Astrocyte (in vitro differentiated cells and primary cell): ENCODE data around the gene PRRG1. TPM values are rescaled to one million over a fixed set of nuclear protein-coding genes. Genes with fewer than 3 reads are reported as not detected.

Experiments
- DNase-seq: peaks from one replicate; pipeline ENCODE4 v3.0.0-alpha.2; 2010; ENCODE audit warnings: low read depth
- FAIRE-seq: peaks from 2 replicates; lab custom pipeline; 2011; peaks lifted over from hg19 to GRCh38; lab: Jason Lieb, UNC
- H2AFZ ChIP-seq: 2 replicates; pipeline ENCODE4 v1.6.0; 2012; ENCODE audit warnings: low read depth, low read length, inconsistent platforms
- H3K27ac ChIP-seq: 2 replicates; pipeline ENCODE4 v1.5.1; 2011; ENCODE audit warnings: low read depth, low read length, inconsistent platforms
- H3K27me3 ChIP-seq: 2 replicates; pipeline ENCODE4 v1.6.0; 2011; ENCODE audit warnings: low read length, inconsistent platforms; ENCODE audit not compliant: insufficient read depth
- H3K36me3 ChIP-seq: 2 replicates; pipeline ENCODE4 v1.5.1; 2011; ENCODE audit warnings: low read length, inconsistent platforms; ENCODE audit not compliant: insufficient read depth
- H3K4me1 ChIP-seq: 2 replicates; pipeline ENCODE4 v1.5.1; 2011; ENCODE audit warnings: low read length, inconsistent platforms; ENCODE audit not compliant: insufficient read depth
- H3K4me2 ChIP-seq: 2 replicates; pipeline ENCODE4 v1.6.0; 2012; ENCODE audit warnings: low read length, inconsistent platforms
- H3K4me3 ChIP-seq: 2 replicates; pipeline ENCODE4 v1.5.1; 2011; ENCODE audit warnings: low read depth, mild to moderate bottlenecking, low read length, inconsistent platforms; ENCODE audit not compliant: insufficient read depth
- H3K79me2 ChIP-seq: 2 replicates; pipeline ENCODE4 v1.6.0; 2012; ENCODE audit warnings: mild to moderate bottlenecking, low read length, inconsistent platforms; ENCODE audit not compliant: insufficient read depth
- H3K9ac ChIP-seq: 2 replicates; pipeline ENCODE4 v1.6.0; 2012; ENCODE audit warnings: mild to moderate bottlenecking, low read length, inconsistent platforms
- H3K9me3 ChIP-seq: 2 replicates; pipeline ENCODE4 v1.5.1; 2012; ENCODE audit warnings: low read depth, mild to moderate bottlenecking, low read length, inconsistent platforms; ENCODE audit not compliant: insufficient read depth
- H4K20me1 ChIP-seq: 2 replicates; pipeline ENCODE4 v1.6.0; 2012; ENCODE audit warnings: low read length, inconsistent platforms; ENCODE audit not compliant: insufficient read depth
- H3K27ac Mint-ChIP-seq: one replicate; pipeline ENCODE4 v1.8.0; 2021; ENCODE audit warnings: mild to moderate bottlenecking, mixed read lengths; ENCODE audit not compliant: unreplicated experiment
- H3K27me3 Mint-ChIP-seq: one replicate; pipeline ENCODE4 v1.8.0; 2021; ENCODE audit warnings: low read depth, mixed read lengths; ENCODE audit not compliant: unreplicated experiment
- H3K36me3 Mint-ChIP-seq: one replicate; pipeline ENCODE4 v1.8.0; 2021; ENCODE audit warnings: low read depth, mixed read lengths; ENCODE audit not compliant: unreplicated experiment
- H3K4me1 Mint-ChIP-seq: one replicate; pipeline ENCODE4 v1.8.0; 2021; ENCODE audit warnings: low read depth, mixed read lengths; ENCODE audit not compliant: unreplicated experiment
- H3K4me3 Mint-ChIP-seq: one replicate; pipeline ENCODE4 v1.8.0; 2021; ENCODE audit warnings: mild to moderate bottlenecking, moderate library complexity, mixed read lengths; ENCODE audit not compliant: unreplicated experiment
- H3K9me3 Mint-ChIP-seq: one replicate; pipeline ENCODE4 v1.8.0; 2021; ENCODE audit warnings: mild to moderate bottlenecking, mixed read lengths; ENCODE audit not compliant: unreplicated experiment
- CTCF ChIP-seq: IDR thresholded peaks from 2 replicates; pipeline ENCODE4 v1.5.1; 2011; ENCODE audit warnings: low read depth, mild to moderate bottlenecking, inconsistent platforms, low read length, moderate library complexity; ENCODE audit not compliant: insufficient read depth
- EZH2 ChIP-seq: IDR thresholded peaks from 2 replicates; pipeline ENCODE4 v1.6.1; 2012; ENCODE audit warnings: mild to moderate bottlenecking, low read length, inconsistent platforms; ENCODE audit not compliant: insufficient read depth
- total RNA-seq: library from RNA; stranded (reverse); gene quantifications from 2 replicates; pipeline ENCODE4 v1.2.1, GENCODE V29; 2021

The PRRG1 gene
- total RNA-seq, 1 donor from 2014 or later = 33.7 TPM

- no peak overlapping the region for H3K27ac ChIP-seq
- H3K4me1 ChIP-seq = no peaks in the 10 kb centered on the region
- no peaks in the 10 kb centered on the region for H3K79me2 ChIP-seq
- no peak for TF ChIP-seq EZH2
- TF ChIP-seq CTCF = no peak
- no peaks in the 10 kb centered on the region for H3K27me3 ChIP-seq
- H3K9ac ChIP-seq = no peak overlapping the region
- Mint-ChIP-seq H3K9me3 (no peaks in the 10 kb centered on the region), H3K4me1 (no peaks in the 10 kb centered on the region), H3K27ac (no peak overlapping the region), H3K27me3 (peaks cover 2% of the 10 kb centered on the region), H3K36me3 (no peaks in the 10 kb centered on the region), H3K4me3 (no peak overlapping the region)
- FAIRE-seq (peak; percentile 99), DNase-seq (no peak)
- H3K9me3 ChIP-seq = no peaks in the 10 kb centered on the region
- no peak overlapping the region for H2AFZ ChIP-seq
- H3K4me2 ChIP-seq = no peak overlapping the region
- no peaks in the 10 kb centered on the region for H3K36me3 ChIP-seq
- no peaks in the 10 kb centered on the region for H4K20me1 ChIP-seq
- no peak overlapping the region for H3K4me3 ChIP-seq
These were observed 17.1 kb upstream of the PRRG1 start for GRCh38 chrX:37332055-37332454.

- Mint-ChIP-seq H3K4me1 (no peaks in the 10 kb centered on the region), H3K9me3 (no peaks in the 10 kb centered on the region), H3K36me3 (no peaks in the 10 kb centered on the region), H3K27me3 (peaks cover 2% of the 10 kb centered on the region), H3K27ac (no peak overlapping the region), H3K4me3 (no peak overlapping the region)
- Histone ChIP-seq H3K27me3 (no peaks in the 10 kb centered on the region), H3K79me2 (no peaks in the 10 kb centered on the region), H3K4me2 (no peak overlapping the region), H3K9me3 (no peaks in the 10 kb centered on the region), H3K4me1 (no peaks in the 10 kb centered on the region), H3K9ac (no peak overlapping the region), H3K36me3 (no peaks in the 10 kb centered on the region), H4K20me1 (no peaks in the 10 kb centered on the region), H2AFZ (no peak overlapping the region), H3K27ac (no peak overlapping the region), H3K4me3 (no peak overlapping the region)
- peak; percentile 47 for FAIRE-seq
- no peak for TF ChIP-seq EZH2
- no peak for TF ChIP-seq CTCF
- no peak for DNase-seq
These were observed 16.0 kb upstream of the PRRG1 start for GRCh38 chrX:37332987-37333658.

- H3K36me3 Mint-ChIP-seq = no peaks in the 10 kb centered on the region
- Histone ChIP-seq H3K9me3 (no peaks in the 10 kb centered on the region), H3K4me2 (no peak overlapping the region), H3K27ac (no peak overlapping the region), H3K4me1 (no peaks in the 10 kb centered on the region), H3K36me3 (no peaks in the 10 kb centered on the region), H3K79me2 (peaks cover 21% of the 10 kb centered on the region), H3K4me3 (no peak overlapping the region), H3K9ac (no peak overlapping the region), H3K27me3 (no peaks in the 10 kb centered on the region), H4K20me1 (peaks cover 6% of the 10 kb centered on the region), H2AFZ (no peak overlapping the region)
- FAIRE-seq (peak; percentile 54), DNase-seq (peak; percentile 25)
- TF ChIP-seq CTCF = no peak
- no peak for TF ChIP-seq EZH2
- H3K9me3 Mint-ChIP-seq = no peaks in the 10 kb centered on the region
- no peaks in the 10 kb centered on the region for H3K27me3 Mint-ChIP-seq
- no peak overlapping the region for H3K27ac Mint-ChIP-seq
- H3K4me1 Mint-ChIP-seq = peaks cover 8% of the 10 kb centered on the region
- no peak overlapping the region for H3K4me3 Mint-ChIP-seq
These were observed 1.7 kb upstream of the PRRG1 start for GRCh38 chrX:37347420-37347819.
